KG1 (cell line): ENCODE measurements around the gene TMEM200A.
"Not testable (repeated sequence)": the region's sequence is repeated elsewhere in the genome, so short reads cannot be mapped to it uniquely, and the experiment has no call there.

ENCODE experiments used
- DNase-seq: peaks from one replicate; lab custom pipeline; 2025; lab: John Stamatoyannopoulos, UW

The TMEM200A gene

GRCh38 chr6:130365166-130366106 is at the start of gene TMEM200A:
TMEM200A (plus strand) TSS chr6:130366017; CDS start chr6:130440423, 74,406 bp downstream.
- no peak for DNase-seq

- no peak for DNase-seq
Measured at GRCh38 chr6:130320908-130321307, 44.9 kb upstream of the TMEM200A start.

- peak; percentile 83 for DNase-seq
Measured at GRCh38 chr6:130322673-130323268, 43.0 kb upstream of the TMEM200A start.

GRCh38 chr6:130324657-130325056 is 41.2 kb upstream of the TMEM200A start:
- DNase-seq: no peak

- DNase-seq: no peak
Measured at GRCh38 chr6:130326496-130326895, 39.3 kb upstream of the TMEM200A start.

- no peak for DNase-seq
Measured at GRCh38 chr6:130337534-130337933, 28.3 kb upstream of the TMEM200A start.

GRCh38 chr6:130346324-130346723 is 19.5 kb upstream of the TMEM200A start:
- not testable (repeated sequence) for DNase-seq

GRCh38 chr6:130354322-130354721 is 11.5 kb upstream of the TMEM200A start:
- no peak for DNase-seq

- DNase-seq: no peak
Measured at GRCh38 chr6:130355572-130355971, 10.2 kb upstream of the TMEM200A start.

- no peak for DNase-seq
Measured at GRCh38 chr6:130357436-130357835, 8.4 kb upstream of the TMEM200A start.

GRCh38 chr6:130359736-130360135 is 6.1 kb upstream of the TMEM200A start:
- no peak for DNase-seq

GRCh38 chr6:130362128-130362527 is 3.7 kb upstream of the TMEM200A start:
- DNase-seq: no peak

- no peak for DNase-seq
Measured at GRCh38 chr6:130364224-130364780, 1.5 kb upstream of the TMEM200A start.

GRCh38 chr6:130366107-130367005 is 539 bp downstream of the TMEM200A start:
- no peak for DNase-seq

- no peak for DNase-seq
Measured at GRCh38 chr6:130367767-130368166, 1.9 kb downstream of the TMEM200A start.

- DNase-seq: no peak
Measured at GRCh38 chr6:130368576-130368975, 2.8 kb downstream of the TMEM200A start.

- DNase-seq: no peak
Measured at GRCh38 chr6:130369831-130370230, 4.0 kb downstream of the TMEM200A start.

- no peak for DNase-seq
Measured at GRCh38 chr6:130371921-130372420, 6.2 kb downstream of the TMEM200A start.

- no peak for DNase-seq
Measured at GRCh38 chr6:130372786-130373185, 7.0 kb downstream of the TMEM200A start.

- DNase-seq: no peak
Measured at GRCh38 chr6:130373992-130374391, 8.2 kb downstream of the TMEM200A start.

GRCh38 chr6:130376936-130377335 is 11.1 kb downstream of the TMEM200A start:
- DNase-seq: no peak

- DNase-seq: no peak
Measured at GRCh38 chr6:130377371-130377770, 11.6 kb downstream of the TMEM200A start.
